ENCODE results near the gene GIMAP1.

- TF ChIP-seq CTCF (IDR thresholded peaks at IDR 0.05; ENCODE audit: poor library complexity): no peak
- TF ChIP-seq EZH2 (IDR thresholded peaks at IDR 0.05; ENCODE audit: borderline replicate concordance): no peak
These were observed 49.9 kb downstream of the GIMAP1 start for GRCh38 chr7:150766334-150766709.
